Middle frontal gyrus (tissue), 1 donor: Measurements from ENCODE around the gene HMG20B.
A peak's percentile ranks its signal among the peaks of the same experiment; 100 is the strongest.

Experiments
- DNase-seq: peaks from one replicate; pipeline ENCODE4 v3.0.0-alpha.2; 2015; ENCODE audit warnings: low spot score; ENCODE audit errors: extremely low spot score

HMG20B gene

DNA sequence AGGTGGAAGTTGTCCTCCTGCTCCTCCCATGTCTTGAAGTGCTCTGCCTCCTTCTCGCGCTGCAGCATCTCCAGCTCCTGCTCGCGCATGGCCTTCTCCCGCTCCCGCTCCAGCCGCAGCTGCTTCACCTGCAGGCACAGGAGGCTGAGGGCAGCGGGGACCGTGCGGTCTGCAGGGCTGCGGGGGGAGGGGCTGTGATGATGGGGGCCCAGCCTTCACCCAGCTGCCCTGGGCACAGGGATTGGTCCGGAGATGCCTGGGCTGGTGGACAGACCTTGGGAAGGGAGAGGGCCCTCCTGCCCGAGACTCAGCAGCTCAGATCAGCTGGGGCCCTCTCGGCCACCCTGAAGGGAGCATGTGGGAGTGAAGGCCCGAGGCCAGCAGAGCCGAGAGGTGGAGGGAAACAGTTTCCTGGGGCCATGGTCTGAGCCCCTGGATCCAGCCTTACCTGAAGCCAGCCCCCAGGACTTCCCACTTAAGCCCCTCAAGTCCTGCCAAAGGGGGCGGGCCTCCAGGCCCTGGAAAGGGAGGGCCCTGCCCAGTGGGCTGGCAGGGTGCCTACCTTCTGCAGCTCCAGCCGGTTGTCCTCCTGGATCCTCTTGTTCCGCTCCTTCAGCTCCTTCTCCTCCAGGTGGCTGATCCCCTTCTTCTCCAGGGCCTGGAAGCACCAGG is 47.5 kb downstream of the HMG20B start:
- DNase-seq: no peak

DNA sequence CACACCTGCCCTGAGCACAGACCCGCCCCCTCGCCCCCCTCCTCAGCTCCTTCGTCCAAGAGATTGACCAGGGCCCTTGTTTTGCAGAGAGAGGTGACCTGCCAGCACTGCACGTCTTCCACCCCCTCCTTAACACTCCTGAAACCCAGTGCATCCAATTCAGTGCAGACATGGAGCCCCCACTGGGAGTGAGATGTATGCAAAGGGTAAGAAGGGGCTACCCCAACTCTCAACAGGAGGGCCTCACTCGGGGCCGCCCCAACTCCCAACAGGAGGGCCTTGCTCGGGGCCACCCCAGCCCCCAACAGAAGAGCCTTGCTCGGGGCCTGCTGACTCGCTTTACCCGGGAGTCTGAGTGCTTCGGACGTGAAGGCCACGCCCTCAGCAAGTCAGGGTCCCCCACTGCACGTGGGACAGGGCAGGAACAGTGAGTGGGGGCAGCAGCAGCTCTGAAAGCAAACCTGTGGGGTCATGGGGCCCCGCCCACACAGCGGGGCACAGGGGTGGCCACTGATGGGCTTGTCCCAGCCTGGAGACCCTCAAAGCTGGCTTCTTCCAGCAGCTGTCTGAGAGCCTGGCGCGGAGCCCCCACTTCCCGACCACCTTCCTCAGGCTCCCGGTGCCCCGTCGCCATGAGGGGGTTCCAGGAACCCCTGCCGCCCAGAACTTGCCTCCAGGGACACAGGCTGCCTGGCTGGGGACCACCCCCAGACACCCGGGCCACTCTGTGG is 48.2 kb downstream of the HMG20B start:
- DNase-seq: no peak

DNA sequence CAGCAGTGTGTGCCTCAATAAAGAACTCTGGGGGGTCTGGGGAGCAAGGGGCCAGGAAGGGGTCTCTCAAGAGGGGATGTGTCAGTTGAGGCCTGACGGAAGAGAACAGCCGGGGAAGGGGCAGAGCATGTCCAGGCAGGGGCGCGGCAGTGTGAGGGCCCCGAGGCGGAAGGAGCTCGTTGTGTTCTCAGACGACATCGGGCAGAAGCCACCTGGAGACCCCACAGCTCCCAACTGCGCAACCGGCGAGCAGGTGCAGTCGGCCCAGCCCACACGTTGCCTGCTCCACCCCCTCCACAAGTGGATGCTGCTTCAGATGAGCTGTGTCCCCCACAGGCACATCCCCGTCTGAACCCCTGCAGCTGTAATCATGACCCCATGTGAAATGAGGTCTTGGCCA is 48.9 kb downstream of the HMG20B start:
- DNase-seq: no peak

DNA sequence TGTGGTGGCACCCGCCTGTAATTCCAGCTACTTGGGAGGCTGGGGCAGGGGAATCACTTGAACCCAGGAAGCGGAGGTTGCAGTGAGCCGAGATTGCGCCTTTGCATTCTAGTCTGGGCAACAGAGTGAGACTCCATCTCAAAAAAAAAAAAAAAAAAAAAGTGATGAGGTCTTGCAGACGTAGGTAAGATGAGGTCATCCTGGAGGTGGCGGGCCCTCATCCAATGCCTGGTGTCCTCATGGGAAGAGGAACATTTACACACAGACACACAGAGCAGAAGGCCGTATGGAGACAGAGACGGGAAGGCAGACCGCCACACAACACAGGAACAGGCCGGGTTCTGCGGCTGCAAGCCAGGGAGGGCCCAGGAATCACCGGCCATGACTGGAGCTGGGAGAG is 49.5 kb downstream of the HMG20B start:
- no peak for DNase-seq

DNA sequence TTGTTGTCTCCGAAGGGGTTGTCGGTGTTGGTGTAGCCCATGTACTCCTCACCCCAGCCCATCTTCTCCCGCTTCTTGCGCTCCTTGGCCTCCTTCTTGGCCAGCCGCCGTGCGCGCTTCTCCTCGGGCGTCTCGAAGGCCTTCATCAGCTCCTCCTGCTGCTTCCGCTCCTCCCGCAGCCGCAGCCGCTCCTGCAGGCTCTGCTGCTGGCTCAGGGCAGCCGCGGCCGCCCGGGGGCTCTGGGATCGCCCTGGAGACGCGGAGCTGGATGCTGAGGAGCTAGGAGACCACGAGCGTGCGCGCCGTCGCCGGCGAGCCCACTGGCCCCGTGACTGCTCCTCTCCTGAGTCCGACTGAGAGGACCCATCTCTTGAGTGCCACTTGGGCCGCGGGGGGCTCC is 51.0 kb downstream of the HMG20B start:
- DNase-seq: no peak

DNA sequence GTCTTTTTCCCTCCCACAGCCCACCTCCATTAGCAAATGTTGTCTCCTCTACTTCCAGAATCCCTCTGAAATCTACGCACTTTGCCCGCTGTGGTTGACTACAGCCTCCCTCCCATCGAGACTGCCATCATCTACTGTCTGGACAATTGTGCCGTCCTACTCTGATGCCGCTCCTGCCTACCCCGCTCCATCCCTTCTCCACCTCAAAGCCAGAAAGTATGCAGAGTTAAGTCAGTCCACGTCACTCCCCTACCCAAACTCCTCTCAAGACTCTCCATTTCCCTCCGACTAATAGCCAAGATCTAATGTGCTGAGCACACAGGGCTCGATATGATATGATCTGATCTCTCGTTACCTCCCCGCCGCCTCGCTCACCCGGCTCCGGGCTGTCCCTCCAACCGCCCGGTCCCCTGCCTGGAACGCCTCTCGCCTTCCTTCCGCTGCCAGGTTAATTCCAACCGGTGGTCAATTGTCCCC is 53.3 kb downstream of the HMG20B start:
- no peak for DNase-seq

DNA sequence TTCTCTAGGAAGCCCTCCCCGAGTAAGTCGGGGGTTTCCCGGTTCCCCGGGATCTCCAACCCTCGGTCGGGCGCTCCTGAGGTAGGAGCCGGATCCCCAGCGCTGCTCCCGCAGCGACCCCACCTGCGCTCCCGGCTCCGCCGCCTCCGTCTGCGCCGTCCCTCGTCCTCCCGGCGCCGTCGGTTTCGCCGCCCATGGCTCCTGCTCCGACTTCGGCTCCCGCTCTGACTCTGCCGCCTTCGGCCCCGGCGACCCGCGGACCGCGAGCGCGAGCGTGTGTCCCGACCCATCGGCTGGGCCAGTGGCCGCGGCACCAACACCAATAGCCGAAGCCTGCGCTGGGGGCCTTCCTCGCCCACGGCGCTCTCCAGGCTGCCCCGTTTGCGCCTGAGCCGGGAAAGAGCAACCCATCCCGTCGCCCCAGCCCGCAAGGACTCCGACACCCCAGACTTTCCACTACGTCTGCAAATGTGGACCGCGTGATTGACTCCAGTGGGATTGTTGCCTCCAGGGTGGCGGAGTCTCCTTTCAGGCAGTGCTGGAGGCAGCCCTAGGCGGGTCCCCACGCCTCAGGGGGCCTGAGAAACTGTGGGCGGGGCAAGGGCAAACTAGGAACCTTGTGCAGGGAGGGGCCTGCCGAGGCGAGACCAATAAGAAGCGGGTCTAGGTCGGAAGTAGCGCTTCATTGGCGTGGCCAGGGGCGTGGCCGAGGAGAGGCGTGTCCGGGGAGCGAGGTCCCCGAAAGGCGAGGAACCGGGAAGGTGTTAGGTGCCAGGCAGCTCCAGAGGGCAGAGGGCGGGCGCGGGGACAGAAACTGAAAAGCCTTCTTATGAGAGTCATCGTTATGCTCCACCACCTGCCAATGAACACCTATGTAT is 54.0 kb downstream of the HMG20B start, which contains the start of gene CACTIN:
TSS of gene CACTIN (minus strand) at position 318 of the 878 bp plus-strand sequence. CDS start at position 290, 28 bp downstream.
- peak; percentile 97 for DNase-seq

DNA sequence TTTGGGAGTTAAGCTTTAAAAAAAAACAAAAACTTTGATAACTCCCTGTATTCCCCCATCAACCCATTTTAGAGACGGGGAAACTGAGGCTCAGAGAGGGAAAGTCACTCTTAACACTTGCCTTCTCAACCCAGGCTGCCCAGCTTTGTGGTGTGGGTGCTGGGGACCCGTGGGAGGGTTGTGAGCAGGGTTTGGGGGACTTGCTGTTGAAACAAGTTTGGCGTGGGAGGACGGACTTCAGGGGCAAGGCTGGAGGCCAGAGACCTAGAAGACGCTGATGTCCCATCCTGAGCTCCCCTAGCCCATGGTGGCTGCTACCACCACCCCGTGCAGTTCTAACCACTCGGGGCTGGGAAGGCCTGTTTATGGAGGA is 54.6 kb downstream of the HMG20B start:
- DNase-seq: no peak
